NCI-H2107 (cell line): ENCODE measurements around the gene CRY1.
A peak's percentile ranks its signal among the peaks of the same experiment; 100 is the strongest.
"Not testable (repeated sequence)": the region's sequence is repeated elsewhere in the genome, so short reads cannot be mapped to it uniquely, and the experiment has no call there.

Experiments
- DNase-seq: peaks from one replicate; lab custom pipeline; 2025; lab: John Stamatoyannopoulos, UW

Gene CRY1

GRCh38 chr12:107108366-107108765, 15.0 kb upstream of the CRY1 start:
- not testable (repeated sequence) for DNase-seq

DNA sequence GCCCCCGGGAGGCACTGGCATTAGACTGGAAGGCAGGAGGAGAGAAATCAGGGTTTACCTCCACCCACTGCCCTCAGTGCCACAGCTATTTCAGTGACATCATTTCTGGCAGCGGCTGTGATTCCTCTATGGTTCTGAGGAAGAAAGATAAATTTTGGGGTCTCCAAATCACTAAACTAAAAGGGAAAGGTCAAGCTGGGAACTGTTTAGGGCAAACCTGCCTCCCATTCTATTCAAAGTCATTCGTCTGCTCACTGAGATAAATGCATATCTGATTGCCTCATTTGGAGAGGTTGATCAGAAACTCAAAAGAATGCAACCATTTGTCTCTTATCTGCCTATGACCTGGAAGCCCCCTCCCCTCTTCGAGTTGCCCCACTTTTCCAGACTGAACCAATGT, 14.0 kb upstream of the CRY1 start:
- no peak for DNase-seq

DNA sequence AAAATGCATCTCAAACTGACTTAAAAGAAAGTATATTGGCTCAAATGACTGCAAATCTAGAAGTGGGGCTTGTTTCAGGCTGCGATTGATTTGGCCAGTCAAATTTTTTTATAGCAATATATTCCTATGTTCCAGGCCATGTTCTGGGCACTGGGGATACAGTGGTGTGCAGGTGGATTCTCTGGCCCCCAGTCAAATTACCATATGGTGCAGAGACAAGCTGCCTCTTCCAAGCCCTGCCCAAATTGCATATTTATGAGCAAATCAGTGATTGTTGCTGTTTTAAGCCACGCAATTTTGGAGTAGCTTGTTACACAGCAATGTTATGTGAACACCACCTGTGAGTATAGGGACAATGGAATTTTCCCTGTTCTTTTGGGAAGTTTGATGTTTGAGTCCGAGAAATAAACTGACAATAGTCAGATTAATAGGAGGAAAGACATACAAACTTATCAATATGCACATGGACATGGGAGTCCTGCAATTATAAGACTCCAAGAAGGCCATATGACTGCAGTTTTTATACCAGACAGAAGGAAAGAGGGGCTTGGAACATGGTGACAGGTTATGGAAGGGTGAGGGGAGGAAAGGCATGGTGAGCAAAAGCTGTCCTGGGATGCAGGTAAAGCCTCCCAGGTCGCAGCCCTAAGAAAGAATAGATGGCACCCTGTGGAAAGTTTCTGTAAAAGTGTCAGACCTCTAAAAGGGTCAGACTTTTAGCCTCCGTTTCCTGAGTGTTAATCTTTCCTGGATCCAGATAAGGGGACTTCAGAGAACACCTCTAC, 13.1 kb upstream of the CRY1 start:
- DNase-seq: no peak

DNA sequence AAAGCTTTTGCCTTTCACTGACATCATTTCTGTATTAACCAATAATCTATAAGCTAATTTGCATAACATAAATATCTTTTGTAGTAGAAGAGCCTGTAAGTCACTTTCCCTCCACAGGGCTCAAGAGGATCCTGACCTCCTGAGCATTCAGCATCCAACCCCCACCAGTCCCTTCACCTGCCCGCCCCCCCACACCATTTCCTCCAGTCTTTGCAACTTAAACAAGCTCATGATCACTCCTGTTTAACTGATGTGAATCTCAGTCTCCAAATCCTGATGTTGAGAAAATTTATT, 12.0 kb upstream of the CRY1 start:
- DNase-seq: no peak

- no peak for DNase-seq
These were observed 10.2 kb upstream of the CRY1 start for GRCh38 chr12:107103516-107103915.

GRCh38 chr12:107103097-107103496, 9.7 kb upstream of the CRY1 start:
- DNase-seq: no peak

GRCh38 chr12:107102294-107102693, 8.9 kb upstream of the CRY1 start:
- DNase-seq: no peak

DNA sequence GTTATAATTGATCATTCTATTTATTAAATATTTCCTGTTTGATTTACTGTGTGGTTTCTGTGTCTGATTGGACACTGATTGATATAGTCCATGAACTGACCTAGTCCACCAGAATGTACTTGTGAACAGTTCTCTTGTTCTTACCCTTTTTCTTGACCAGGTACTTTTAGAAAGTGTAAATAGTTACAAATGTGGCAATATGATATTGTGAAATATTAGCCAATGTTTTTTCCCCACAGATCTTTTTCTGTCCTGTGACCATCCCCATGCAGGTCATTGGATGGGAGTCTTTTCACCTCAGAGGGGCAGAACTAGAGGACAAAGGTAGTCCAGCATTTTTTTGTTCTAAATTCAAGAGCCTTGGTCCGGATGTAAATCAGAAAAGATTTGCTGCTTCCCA, 8.3 kb upstream of the CRY1 start:
- no peak for DNase-seq

- DNase-seq: no peak
These were observed 6.6 kb upstream of the CRY1 start for GRCh38 chr12:107099917-107100316.

- DNase-seq: no peak
These were observed 3.2 kb upstream of the CRY1 start for GRCh38 chr12:107096571-107096970.

DNA sequence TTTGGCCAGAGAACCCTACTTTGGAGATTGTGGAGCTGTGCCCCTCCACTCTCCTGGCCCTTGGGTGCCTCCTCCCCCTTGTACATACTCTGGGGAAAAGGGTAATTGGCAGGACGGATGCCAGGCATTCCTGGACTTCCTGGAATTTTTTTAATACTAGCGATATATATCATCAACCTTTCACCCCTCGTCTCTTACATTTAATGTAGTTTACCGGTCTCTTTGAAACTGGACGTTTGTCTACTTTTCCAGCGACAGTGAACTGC, 767 bp upstream of the CRY1 start:
- no peak for DNase-seq

DNA sequence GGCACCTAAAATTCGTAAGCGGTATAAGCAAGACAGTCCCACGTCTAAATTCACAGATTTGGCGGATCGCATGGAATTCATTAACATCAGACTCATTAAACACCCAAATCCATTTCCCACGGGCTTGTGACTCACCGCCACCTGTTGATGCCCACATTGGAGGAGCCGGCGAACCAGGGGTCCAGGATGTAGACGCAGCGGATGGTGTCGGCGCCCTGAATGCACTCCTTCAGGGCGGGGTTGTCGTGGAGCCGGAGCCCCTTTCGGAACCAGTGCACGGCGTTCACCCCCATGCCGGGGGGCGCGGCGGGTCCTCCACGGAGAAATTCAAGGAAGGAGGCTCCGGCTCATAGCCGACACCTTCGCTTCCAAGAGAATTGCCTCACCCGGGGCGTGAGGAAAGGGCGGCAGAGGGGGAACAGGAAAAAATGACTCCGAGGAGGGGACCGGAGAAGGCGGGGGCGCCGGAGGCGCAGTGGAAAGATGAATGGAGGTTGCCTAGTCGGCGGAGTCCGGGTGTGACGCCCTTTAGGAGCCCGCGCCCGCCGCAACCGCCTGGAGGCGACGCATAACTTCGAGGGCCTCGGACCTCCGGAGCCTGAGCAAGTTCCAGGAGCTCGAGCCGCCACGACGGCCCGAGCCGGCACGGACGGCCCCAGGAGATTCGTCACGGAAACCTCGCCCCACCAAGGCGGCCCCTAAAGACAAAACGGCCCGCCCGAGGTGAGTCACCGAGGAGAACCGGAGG, 506 bp downstream of the CRY1 start:
- no peak for DNase-seq

DNA sequence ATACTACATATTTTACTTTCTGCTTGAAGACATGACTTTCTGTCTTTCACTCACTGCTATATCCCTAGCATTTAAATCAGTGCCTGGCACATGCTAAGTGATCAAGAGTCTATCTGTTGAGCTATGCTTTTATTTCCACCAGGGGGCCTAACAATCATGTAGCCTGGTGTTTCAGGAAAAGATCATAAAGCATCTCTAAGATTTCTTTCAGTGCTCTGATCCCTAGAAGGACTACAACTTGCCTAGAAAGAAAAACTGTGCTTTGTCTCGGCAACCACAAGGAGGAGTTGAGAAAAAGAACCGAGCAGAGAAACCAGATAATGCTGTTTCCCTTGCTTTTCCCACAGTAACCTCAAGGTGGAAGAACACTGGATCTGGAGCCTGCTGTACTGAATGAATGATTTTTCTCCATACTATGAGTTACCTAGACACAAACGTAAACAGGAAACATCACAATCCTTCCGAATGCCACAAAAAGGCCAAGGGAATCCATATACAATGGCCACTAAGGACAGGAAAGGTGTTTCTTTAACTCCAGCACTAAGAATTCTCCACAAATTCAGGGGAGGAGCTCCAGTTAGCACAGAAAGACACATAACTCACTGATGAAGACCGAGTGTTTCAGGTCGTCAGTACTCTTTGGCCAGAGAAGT, 1.2 kb downstream of the CRY1 start:
- peak; percentile 35 for DNase-seq

DNA sequence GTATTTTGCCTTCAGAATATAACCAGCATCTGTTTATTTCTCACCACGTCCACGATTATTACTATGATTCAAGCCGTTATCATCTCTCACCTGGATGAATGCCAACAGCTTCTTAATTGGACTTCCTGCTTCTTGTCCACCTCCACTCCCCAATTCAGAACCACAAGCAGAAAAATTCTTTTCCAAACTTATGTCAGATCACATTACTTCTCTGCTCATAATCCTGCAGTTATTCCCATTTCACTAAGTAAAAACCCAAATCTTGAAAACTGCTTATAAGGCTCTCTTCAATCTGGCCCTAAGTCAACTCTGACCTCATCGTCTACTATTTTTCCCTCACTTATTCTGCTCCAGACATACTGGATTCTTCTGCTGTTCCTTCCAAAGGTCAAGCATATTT, 2.0 kb downstream of the CRY1 start:
- DNase-seq: no peak

DNA sequence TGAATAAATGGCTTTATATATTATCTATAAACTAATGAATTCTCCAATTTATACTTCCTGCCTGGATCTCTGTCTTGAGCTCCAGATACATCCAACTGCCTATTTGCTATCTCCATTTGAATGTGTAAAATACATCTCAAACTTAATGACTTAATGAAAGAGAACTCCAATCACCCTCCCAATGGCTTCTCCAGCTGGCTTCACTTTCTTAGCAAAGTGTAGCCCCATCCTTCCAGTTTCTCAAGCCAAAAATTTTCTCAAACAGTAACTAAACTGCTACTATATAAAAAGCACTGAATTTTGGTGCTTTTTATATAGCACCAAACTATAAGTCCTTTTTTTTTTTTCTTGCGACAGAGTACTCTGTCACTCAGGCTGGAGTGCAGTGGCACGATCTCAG, 2.6 kb downstream of the CRY1 start:
- no peak for DNase-seq

DNA sequence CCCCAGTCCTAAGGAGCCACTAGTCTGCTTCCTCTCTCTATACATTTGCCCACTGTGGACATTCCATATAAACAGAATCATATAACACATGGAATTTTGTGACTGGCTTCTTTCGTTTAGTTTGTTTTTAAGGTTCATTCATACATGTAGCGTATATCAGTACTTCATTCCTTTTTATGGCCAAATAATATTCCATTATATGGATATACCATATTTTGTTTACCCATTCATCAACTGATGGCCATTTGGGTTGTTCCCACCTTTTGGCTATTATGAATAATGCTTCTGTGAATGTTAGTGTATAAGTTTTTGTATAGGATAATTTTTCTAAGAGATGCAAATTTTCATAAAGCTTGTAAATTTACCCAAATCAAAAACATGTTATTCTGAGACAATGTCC, 4.4 kb downstream of the CRY1 start:
- DNase-seq: no peak

DNA sequence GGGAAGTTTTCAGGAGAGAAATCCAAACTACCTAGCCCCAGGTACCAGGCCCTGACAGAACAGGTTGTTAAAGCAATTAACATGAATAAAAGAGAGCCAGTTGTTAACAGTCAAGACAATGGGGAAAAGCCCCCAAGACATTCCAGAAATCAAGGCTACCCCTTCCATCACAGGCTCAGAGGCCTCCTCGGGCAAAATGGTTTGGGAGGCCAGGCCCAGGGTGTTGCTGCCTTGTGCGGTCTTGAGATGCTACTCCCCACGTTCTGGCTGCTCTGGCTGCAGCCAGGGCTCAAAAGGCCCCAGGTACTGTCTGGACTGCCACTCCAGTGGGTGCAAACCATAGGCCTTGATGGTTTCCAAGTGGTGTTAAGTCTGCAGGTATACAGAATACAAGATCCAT, 7.0 kb downstream of the CRY1 start:
- no peak for DNase-seq

- no peak for DNase-seq
These were observed 11.6 kb downstream of the CRY1 start for GRCh38 chr12:107081778-107082177.

- no peak for DNase-seq
These were observed 13.1 kb downstream of the CRY1 start for GRCh38 chr12:107080299-107080698.

DNA sequence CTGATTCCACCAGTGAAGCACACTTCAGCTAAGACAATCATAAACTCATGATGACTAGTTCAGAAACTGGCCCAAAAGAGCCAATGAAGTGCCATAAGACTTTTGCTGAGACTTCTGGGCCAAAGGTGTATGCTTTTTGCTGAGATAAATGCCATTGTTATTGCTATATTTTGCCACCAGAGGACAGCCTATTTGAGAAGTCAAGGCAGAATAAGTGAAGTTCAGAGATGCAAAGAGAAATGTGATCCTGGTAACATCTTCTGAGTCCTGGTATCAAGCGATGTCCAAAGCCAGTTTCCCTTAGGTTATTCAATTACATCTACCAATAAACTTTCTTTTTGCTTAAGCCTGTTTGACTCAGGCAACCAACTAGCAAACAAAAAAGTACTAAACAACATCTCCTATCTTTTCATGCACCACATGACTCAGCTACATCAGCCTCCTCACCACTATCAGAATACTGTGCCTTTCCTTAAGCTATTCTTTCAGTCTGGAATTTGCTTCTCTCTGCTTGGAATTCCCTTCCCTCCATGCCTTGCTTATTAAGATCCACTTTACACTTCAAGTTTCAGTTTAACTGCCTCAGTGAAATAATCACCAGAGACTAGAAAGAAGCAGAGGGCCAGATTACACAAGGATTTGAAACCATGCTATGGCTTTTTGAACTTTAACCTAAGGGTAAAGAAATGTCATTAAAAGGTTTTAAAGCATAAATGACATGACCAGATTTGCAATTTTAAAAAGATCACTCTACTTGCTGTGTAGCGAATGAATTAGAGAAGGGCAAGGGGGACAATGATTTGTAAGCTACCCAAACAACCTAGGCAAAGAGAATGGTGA, 14.0 kb downstream of the CRY1 start:
- DNase-seq: no peak

GRCh38 chr12:107073266-107073665, 20.1 kb downstream of the CRY1 start:
- DNase-seq: not testable (repeated sequence)

- no peak for DNase-seq
These were observed 26.7 kb downstream of the CRY1 start for GRCh38 chr12:107066691-107067090.

DNA sequence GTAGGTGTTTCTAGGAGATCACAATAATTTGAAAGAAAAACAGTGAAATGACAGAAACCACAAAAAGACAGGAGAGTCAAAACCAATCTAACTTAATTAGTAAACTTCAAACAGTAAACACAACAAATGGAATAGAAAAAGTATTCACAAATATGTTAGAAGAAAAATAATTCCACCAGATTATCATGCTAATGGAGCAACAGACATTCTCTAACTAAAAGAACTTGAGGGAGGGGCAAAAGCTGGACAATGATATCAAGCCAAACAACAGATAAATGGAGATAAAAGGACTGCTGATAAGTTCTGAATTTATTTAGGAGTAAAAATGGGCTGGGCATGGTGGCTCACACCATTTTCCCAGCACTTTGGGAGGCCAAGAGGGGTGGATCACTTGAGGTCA, 28.7 kb downstream of the CRY1 start:
- DNase-seq: no peak
